Astrocyte of the spinal cord (primary cell): Measurements from ENCODE around the gene SLC22A23.

Experiments used
- DNase-seq: peaks from one replicate; pipeline ENCODE4 v3.0.0; 2011; ENCODE audit warnings: low read depth, low spot score
- H3K4me3 ChIP-seq: 2 replicates; pipeline ENCODE4 v1.5.1; 2011; ENCODE audit warnings: low read depth, mild to moderate bottlenecking, low read length, moderate library complexity
- in situ Hi-C: cut with HindIII; loops from 2 replicates; pipeline ENCODE4 v1.10.0; 2017; ENCODE audit warnings: low sequenced_read_pairs
- TF ChIP-seq, protein P1 (sequence below): IDR thresholded peaks from 2 replicates; pipeline ENCODE4 v1.5.1; 2012; ENCODE audit warnings: low read depth, mild to moderate bottlenecking, low read length, inconsistent platforms

SLC22A23 gene

DNA sequence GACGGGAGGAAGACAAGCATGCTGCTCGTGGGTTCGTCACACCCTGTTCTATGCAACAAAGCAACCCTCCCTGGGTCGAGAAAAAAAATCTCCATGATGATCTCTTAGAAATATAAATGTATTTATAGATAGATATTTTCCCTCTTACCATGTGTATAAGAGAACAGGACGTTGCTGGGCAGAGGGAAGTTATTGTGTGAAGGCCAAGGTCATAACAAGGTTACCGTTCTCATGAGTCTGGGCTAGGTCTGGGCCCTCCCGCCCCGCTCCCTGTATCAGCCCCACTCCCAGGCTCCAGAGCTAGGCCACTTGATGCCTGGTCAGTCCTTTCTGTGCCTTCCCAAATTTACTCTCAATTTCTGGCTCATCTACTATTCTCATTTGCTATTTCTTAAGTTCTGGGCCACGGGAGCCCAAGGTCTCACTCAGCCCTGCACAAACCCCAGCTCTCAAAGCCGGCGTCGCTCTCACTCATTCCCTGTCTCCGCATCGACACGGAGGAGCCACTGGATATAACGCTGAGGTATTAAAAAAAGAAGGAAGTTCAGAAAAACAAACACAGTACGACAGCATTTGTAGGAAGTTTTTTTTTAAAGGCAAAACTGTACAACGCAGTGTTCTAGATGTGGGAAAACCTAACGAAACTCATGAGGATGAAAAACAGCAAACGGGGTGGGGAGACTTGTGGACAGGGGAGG is 101.3 kb downstream of the SLC22A23 start:
- peak; percentile 62 for DNase-seq
- in situ Hi-C loops, result no loop called here
- TF ChIP-seq, protein P1, sequence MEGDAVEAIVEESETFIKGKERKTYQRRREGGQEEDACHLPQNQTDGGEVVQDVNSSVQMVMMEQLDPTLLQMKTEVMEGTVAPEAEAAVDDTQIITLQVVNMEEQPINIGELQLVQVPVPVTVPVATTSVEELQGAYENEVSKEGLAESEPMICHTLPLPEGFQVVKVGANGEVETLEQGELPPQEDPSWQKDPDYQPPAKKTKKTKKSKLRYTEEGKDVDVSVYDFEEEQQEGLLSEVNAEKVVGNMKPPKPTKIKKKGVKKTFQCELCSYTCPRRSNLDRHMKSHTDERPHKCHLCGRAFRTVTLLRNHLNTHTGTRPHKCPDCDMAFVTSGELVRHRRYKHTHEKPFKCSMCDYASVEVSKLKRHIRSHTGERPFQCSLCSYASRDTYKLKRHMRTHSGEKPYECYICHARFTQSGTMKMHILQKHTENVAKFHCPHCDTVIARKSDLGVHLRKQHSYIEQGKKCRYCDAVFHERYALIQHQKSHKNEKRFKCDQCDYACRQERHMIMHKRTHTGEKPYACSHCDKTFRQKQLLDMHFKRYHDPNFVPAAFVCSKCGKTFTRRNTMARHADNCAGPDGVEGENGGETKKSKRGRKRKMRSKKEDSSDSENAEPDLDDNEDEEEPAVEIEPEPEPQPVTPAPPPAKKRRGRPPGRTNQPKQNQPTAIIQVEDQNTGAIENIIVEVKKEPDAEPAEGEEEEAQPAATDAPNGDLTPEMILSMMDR, result no peak
- peak overlapping the region; percentile 34 for H3K4me3 ChIP-seq

DNA sequence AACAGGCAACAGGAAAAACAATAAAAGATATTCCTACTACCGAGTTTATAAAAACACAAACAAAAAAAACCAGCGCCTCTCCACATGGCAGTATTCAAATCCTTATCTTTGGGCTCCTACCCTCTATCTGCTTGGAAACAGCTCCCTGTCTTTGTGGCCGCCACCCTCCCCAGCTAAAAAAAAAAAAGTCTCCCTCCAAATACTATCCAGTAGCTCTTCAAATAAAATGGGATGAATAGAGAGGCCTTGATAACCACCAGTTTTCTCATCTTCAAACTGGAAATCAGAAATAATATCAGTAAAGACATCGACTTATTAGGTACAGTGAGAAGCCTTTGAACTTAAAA is 101.9 kb downstream of the SLC22A23 start:
- in situ Hi-C loops, result no loop called here
- TF ChIP-seq, protein P1, result no peak
- no peak for DNase-seq
- no peak overlapping the region for H3K4me3 ChIP-seq

DNA sequence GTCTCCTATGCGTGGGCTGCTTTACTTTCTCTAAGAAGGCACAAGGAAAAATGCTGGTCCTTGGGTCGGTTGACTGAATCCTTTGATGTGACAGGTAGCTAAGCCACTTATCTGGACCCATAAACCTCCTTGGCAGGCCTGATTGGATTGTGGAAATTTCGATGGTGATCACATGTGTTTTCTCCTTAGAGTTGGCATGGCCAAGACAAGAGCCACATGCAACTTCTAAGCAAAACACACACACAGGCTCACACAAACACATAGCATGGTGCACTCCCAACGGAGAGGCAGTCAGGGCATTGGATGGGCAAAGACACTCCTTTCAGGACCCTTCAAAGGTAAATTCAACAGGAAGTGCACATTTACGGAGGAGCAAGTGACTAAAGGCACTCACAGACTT is 102.9 kb downstream of the SLC22A23 start:
- H3K4me3 ChIP-seq, result no peak overlapping the region
- TF ChIP-seq, protein P1, result no peak
- no peak for DNase-seq
- in situ Hi-C loops, result no loop called here

DNA sequence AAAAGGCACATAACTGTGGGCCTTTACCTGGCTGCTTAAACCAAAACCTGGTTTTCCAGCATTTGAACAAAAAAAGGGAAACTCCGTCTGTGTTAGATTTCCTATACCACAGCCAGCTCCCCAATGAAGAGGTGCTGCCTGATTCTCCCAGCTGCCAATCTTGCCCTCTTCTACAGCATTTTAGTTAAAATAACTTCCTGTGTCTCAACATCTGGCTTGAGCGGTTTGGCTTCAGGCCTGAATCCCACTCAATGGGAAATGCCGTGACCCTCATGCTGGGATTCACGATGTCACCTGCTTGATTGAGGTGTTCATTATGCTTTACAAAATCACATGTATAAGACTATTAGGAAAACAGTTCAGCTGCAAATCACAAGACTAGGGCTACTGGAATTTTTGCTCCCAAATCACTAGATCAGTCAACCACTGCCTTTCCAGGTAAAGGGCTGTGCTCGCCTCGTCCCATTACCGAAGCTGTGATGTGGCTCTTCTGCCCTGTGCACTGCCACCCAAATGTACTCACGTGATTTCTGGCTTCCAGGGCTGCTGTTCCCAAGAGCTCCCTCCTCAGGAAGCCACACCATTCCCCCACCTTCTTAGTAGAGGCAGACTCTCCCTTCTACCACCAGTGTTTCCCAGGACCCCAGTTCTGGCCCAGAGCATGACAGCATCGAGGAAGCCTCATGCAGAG is 103.5 kb downstream of the SLC22A23 start:
- in situ Hi-C loops, result no loop called here
- TF ChIP-seq, protein P1, result no peak
- no peak overlapping the region for H3K4me3 ChIP-seq
- no peak for DNase-seq

DNA sequence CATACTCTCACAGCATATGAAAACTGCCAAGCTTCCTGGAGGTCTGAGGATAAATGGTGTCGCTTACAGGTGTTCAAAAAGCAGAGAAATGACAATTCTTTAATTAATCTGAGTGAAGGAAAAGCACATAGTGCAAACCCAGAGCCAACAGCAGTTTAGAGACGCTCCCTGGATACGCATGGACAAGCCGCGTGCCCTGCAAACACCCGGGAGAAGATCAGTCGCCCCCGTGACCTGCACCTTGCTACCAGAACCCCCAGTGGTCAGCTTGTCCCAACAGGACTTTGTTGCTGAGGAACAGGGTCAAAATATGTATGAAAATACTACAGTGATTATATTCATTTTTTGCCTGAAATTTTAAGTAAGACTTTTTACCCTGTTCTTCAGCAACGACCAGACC is 104.2 kb downstream of the SLC22A23 start:
- no peak for DNase-seq
- no peak overlapping the region for H3K4me3 ChIP-seq
- TF ChIP-seq, protein P1, result no peak
- in situ Hi-C loops, result no loop called here

DNA sequence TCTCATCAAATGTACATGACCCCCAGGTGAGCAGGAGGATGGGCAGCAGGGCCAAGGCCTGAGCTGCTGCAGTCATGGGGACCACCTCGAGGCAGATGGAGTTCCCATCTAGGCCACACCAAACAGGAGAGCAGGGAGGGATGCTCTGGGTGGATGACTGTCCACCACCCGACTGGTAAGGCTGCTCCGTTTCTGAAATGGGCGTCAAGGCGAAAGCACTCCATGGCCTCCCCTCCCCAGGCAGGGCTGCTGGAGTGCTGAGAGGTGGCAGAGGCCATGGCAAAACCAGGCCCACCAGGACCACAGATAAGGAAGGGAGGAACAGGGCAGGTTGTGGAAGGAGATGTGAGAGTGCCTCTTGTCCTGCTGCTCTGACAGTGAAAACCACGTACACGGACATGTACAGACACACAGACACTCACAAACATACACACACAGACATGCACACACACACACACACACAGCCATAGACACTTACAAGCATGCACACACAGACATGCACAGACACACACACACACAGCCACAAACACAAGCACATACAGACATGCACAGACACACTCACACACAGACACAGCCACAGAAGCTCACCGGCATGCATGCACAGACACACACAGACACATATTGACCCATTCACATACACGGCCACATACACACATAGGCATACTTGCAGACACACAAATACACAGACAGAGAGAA is 104.9 kb downstream of the SLC22A23 start:
- in situ Hi-C loops, result no loop called here
- DNase-seq, result no peak
- no peak overlapping the region for H3K4me3 ChIP-seq
- TF ChIP-seq, protein P1, result no peak
